H9 (cell line): ENCODE results near the gene BIRC7. TPM values are rescaled to one million over a fixed set of nuclear protein-coding genes. Genes with fewer than 3 reads are reported as not detected.

Experiments
- DNase-seq: peaks from one replicate; pipeline ENCODE4 v3.0.0-alpha.2; 2017
- H2AFZ ChIP-seq: one replicate; pipeline ENCODE4 v1.6.1; 2013; ENCODE audit warnings: mild to moderate bottlenecking, low read length, control low read depth, moderate library complexity
- H2AK5ac ChIP-seq: 2 replicates; pipeline ENCODE4 v1.6.1; 2013; ENCODE audit warnings: low read length, control low read depth, mixed read lengths; ENCODE audit not compliant: insufficient read length
- H2BK120ac ChIP-seq: one replicate; pipeline ENCODE4 v1.6.1; 2013; ENCODE audit warnings: low read depth, mild to moderate bottlenecking, low read length, control low read depth, inconsistent platforms; ENCODE audit not compliant: poor library complexity, severe bottlenecking
- H2BK12ac ChIP-seq: 2 replicates; pipeline ENCODE4 v1.6.1; 2013; ENCODE audit warnings: low read length, control low read depth, mixed read lengths, low read depth; ENCODE audit not compliant: insufficient read length
- H2BK15ac ChIP-seq: 2 replicates; pipeline ENCODE4 v1.6.1; 2013; ENCODE audit warnings: low read depth, low read length, control low read depth
- H2BK20ac ChIP-seq: one replicate; pipeline ENCODE4 v1.6.1; 2013; ENCODE audit warnings: low read depth, mild to moderate bottlenecking, low read length, control low read depth, inconsistent platforms; ENCODE audit not compliant: poor library complexity, severe bottlenecking
- H2BK5ac ChIP-seq: 2 replicates; pipeline ENCODE4 v1.6.1; 2013; ENCODE audit warnings: low read length, control low read depth, mixed read lengths; ENCODE audit not compliant: insufficient read length
- H3K14ac ChIP-seq: 2 replicates; pipeline ENCODE4 v1.6.1; 2013; ENCODE audit warnings: low read length, control low read depth; ENCODE audit not compliant: insufficient read depth
- H3K18ac ChIP-seq: 2 replicates; pipeline ENCODE4 v1.6.1; 2013; ENCODE audit warnings: low read depth, mild to moderate bottlenecking, mixed read lengths, low read length, control low read depth; ENCODE audit not compliant: insufficient read length
- H3K23ac ChIP-seq: 2 replicates; pipeline ENCODE4 v1.6.1; 2013; ENCODE audit warnings: low read length, control low read depth, mixed read lengths, low read depth; ENCODE audit not compliant: insufficient read length
- H3K23me2 ChIP-seq: 2 replicates; pipeline ENCODE4 v1.6.1; 2013; ENCODE audit warnings: low read depth, mild to moderate bottlenecking, mixed read lengths, low read length, control low read depth; ENCODE audit not compliant: insufficient read length, poor library complexity, severe bottlenecking
- H3K27ac ChIP-seq: 2 replicates; pipeline ENCODE4 v1.5.1; 2013; ENCODE audit warnings: low read length, control low read depth, mixed read lengths, low read depth; ENCODE audit not compliant: insufficient read length
- H3K27me3 ChIP-seq: 2 replicates; pipeline ENCODE4 v1.6.1; 2013; ENCODE audit warnings: low read length, control low read depth, inconsistent platforms; ENCODE audit not compliant: insufficient read depth
- H3K4ac ChIP-seq: 2 replicates; pipeline ENCODE4 v1.6.1; 2013; ENCODE audit warnings: low read depth, mild to moderate bottlenecking, control low read depth, inconsistent platforms, low read length, moderate library complexity
- H3K4me1 ChIP-seq: 2 replicates; pipeline ENCODE4 v1.6.1; 2013; ENCODE audit warnings: low read length, control low read depth, inconsistent platforms; ENCODE audit not compliant: insufficient read depth
- H3K4me2 ChIP-seq: 2 replicates; pipeline ENCODE4 v1.6.1; 2013; ENCODE audit warnings: low read length, control low read depth, mixed read lengths; ENCODE audit not compliant: insufficient read length, insufficient read depth
- H3K56ac ChIP-seq: 2 replicates; pipeline ENCODE4 v1.6.1; 2013; ENCODE audit warnings: low read depth, mild to moderate bottlenecking, mixed read lengths, low read length, control low read depth; ENCODE audit not compliant: insufficient read length
- H3K79me1 ChIP-seq: 2 replicates; pipeline ENCODE4 v1.6.1; 2013; ENCODE audit warnings: low read depth, mild to moderate bottlenecking, moderate library complexity, low read length, control low read depth, inconsistent platforms; ENCODE audit not compliant: insufficient read depth, poor library complexity, severe bottlenecking
- H3K79me2 ChIP-seq: 2 replicates; pipeline ENCODE4 v1.6.1; 2013; ENCODE audit warnings: low read length, control low read depth, inconsistent platforms; ENCODE audit not compliant: insufficient read depth
- H3K9ac ChIP-seq: 2 replicates; pipeline ENCODE4 v1.6.1; 2013; ENCODE audit warnings: low read length, control low read depth, mixed read lengths; ENCODE audit not compliant: insufficient read length; ENCODE audit errors: extremely low read depth
- H3K9me3 ChIP-seq: one replicate; pipeline ENCODE4 v1.6.1; 2013; ENCODE audit warnings: low read depth, low read length, inconsistent platforms; ENCODE audit not compliant: control insufficient read depth
- H3T11ph ChIP-seq: one replicate; pipeline ENCODE4 v1.6.1; 2013; ENCODE audit warnings: mild to moderate bottlenecking, low read length, control low read depth, inconsistent platforms
- H4K20me1 ChIP-seq: one replicate; pipeline ENCODE4 v1.6.1; 2013; ENCODE audit not compliant: control insufficient read depth, insufficient read length, insufficient read depth
- H4K5ac ChIP-seq: 2 replicates; pipeline ENCODE4 v1.6.1; 2013; ENCODE audit warnings: low read depth, mild to moderate bottlenecking, mixed read lengths, low read length, control low read depth; ENCODE audit not compliant: insufficient read length
- H4K8ac ChIP-seq: replicated peaks from 2 replicates; pipeline ENCODE4 v1.6.1; 2013; ENCODE audit warnings: low read length, control low read depth, mixed read lengths, low read depth; ENCODE audit not compliant: insufficient read length
- H4K91ac ChIP-seq: 2 replicates; pipeline ENCODE4 v1.6.1; 2013; ENCODE audit warnings: low read depth, mild to moderate bottlenecking, moderate library complexity, mixed read lengths, low read length, control low read depth; ENCODE audit not compliant: insufficient read length
- H3K27ac Mint-ChIP-seq, 3 experiments: 2 replicates in 2 of 3; 3 replicates in 1 of 3; pipeline ENCODE4 v1.8.0; 2020 to 2021; ENCODE audit warnings: mixed read lengths in 3 of 3, mild to moderate bottlenecking in 1 of 3, moderate library complexity in 1 of 3
- H3K27me3 Mint-ChIP-seq: 2 replicates; pipeline ENCODE4 v1.8.0; 2021; ENCODE audit warnings: low read depth, mild to moderate bottlenecking, moderate library complexity, mixed read lengths
- H3K36me3 Mint-ChIP-seq, 3 experiments: 2 replicates in 2 of 3; 3 replicates in 1 of 3; pipeline ENCODE4 v1.8.0; 2020 to 2021; ENCODE audit warnings: low read depth in 3 of 3, mixed read lengths in 3 of 3; ENCODE audit not compliant: insufficient read depth in 1 of 3
- H3K4me1 Mint-ChIP-seq, 2 experiments: 2 replicates each; pipeline ENCODE4 v1.8.0; 2020; ENCODE audit warnings: mixed read lengths in 2 of 2
- H3K4me3 Mint-ChIP-seq, 2 experiments: 2 replicates in 1 of 2; 3 replicates in 1 of 2; pipeline ENCODE4 v1.8.0; 2020 to 2021; ENCODE audit warnings: mild to moderate bottlenecking in 2 of 2, mixed read lengths in 2 of 2, moderate library complexity in 1 of 2
- H3K9me3 Mint-ChIP-seq, 2 experiments: 2 replicates in 1 of 2; 3 replicates in 1 of 2; pipeline ENCODE4 v1.8.0; 2020; ENCODE audit warnings: mild to moderate bottlenecking in 2 of 2, mixed read lengths in 2 of 2, moderate library complexity in 1 of 2
- CTCF ChIP-seq: fragments of 200-600 bp; sonication (generic); conservative IDR thresholded peaks from 3 replicates; pipeline ENCODE4 v1.8.0; 2021; ENCODE audit warnings: antibody characterized with exemption, mild to moderate bottlenecking
- WGBS: extraction: QIAGEN DNeasy Blood & Tissue Kit; methylation state at CpG from one replicate; pipeline ENCODE4 v1.1.7; 2013; ENCODE audit warnings: missing lambda C conversion rate, low lambda C conversion rate, mixed read lengths; ENCODE audit not compliant: insufficient read length; ENCODE audit errors: extremely low coverage; 5-methylcytosine and 5-hydroxymethylcytosine counted together
- total RNA-seq: library from RNA; stranded (reverse); gene quantifications from 2 replicates; pipeline ENCODE4 v1.2.1, GENCODE V29; 2021

BIRC7 gene
- total RNA-seq, 1 experiment from 2014 or later, result not detected

GRCh38 chr20:63272105-63273058 lies 36.7 kb downstream of the BIRC7 start, which contains the start of gene ARFGAP1:
Gene ARFGAP1 (plus strand): TSS chr20:63272813. CDS start chr20:63275581, 2,768 bp downstream.
- Histone ChIP-seq H4K8ac (no peak within 1 kb of the TSS), H3K14ac (peak within 1 kb of the TSS; percentile 54; the same call in 1 of the 2 replicates), H3K23ac (no peak within 1 kb of the TSS), H3T11ph (no peak within 1 kb of the TSS), H2BK12ac (no peak within 1 kb of the TSS), H3K56ac (no peak within 1 kb of the TSS), H3K27ac (no peak within 1 kb of the TSS), H3K4me2 (peak within 1 kb of the TSS; percentile 51), H3K4ac (no peak within 1 kb of the TSS), H3K79me1 (peaks cover 14% of the 10 kb centered on the region), H2BK15ac (no peak within 1 kb of the TSS), H2BK20ac (no peak within 1 kb of the TSS), H2AFZ (no peak within 1 kb of the TSS), H3K18ac (no peak within 1 kb of the TSS), H3K9me3 (no peaks in the 10 kb centered on the region), H4K20me1 (no peaks in the 10 kb centered on the region), H2AK5ac (no peak within 1 kb of the TSS), H3K79me2 (peaks cover 27% of the 10 kb centered on the region; the same call in 1 of the 2 replicates), H3K23me2 (no peaks in the 10 kb centered on the region), H3K9ac (peak within 1 kb of the TSS; percentile 66), H3K4me1 (0 out of 2 replicates have a peak, but pooled peaks cover 2% of the 10 kb centered on the region), H3K27me3 (no peaks in the 10 kb centered on the region), H4K5ac (no peak within 1 kb of the TSS), H4K91ac (no peak within 1 kb of the TSS), H2BK120ac (no peak within 1 kb of the TSS), H2BK5ac (no peak within 1 kb of the TSS)
- peak within 1 kb of the TSS; percentile 28 to 79 (median 68); a peak in 5 of 7 replicates for H3K27ac Mint-ChIP-seq
- peaks cover 5 to 22% (median 15%) of the 10 kb centered on the region in 3 experiments for H3K36me3 Mint-ChIP-seq
- H3K27me3 Mint-ChIP-seq, result peaks cover 3% of the 10 kb centered on the region; the same call in 1 of the 2 replicates
- H3K4me1 Mint-ChIP-seq, result peaks cover 19 to 25% of the 10 kb centered on the region in 2 experiments
- WGBS, result no CpG with 5 or more reads among the region's 97 CpGs
- peak; percentile 90 for DNase-seq
- H3K9me3 Mint-ChIP-seq, result no peaks in the 10 kb centered on the region
- peak within 1 kb of the TSS; percentile 80 to 91 for H3K4me3 Mint-ChIP-seq
- no peak for TF ChIP-seq CTCF
